Central memory CD8-positive, alpha-beta T cell (primary cell): ENCODE data around the gene TYW1.
"Not testable (repeated sequence)": the region's sequence is repeated elsewhere in the genome, so short reads cannot be mapped to it uniquely, and the experiment has no call there.

Experiments
- ATAC-seq: fragments of 150-1000 bp; cut with Tn5 transposase; replicated peaks from 2 replicates; pipeline ENCODE4 v1.10.0; 2022; ENCODE audit warnings: mild to moderate bottlenecking, moderate FRiP score, moderate number of reproducible peaks; ENCODE audit not compliant: poor library complexity, severe bottlenecking; ENCODE audit errors: extremely low read depth
- DNase-seq, 2 donors: peaks; one replicate each; pipeline ENCODE4 v3.0.0; 2021; ENCODE audit warnings: low spot score in 2 of 2
- H3K27ac Mint-ChIP-seq: one replicate; pipeline ENCODE4 v1.8.0; 2022; ENCODE audit warnings: low read depth, mild to moderate bottlenecking, moderate library complexity, mixed read lengths
- H3K27me3 Mint-ChIP-seq: one replicate; pipeline ENCODE4 v1.8.0; 2022; ENCODE audit warnings: mixed read lengths
- H3K36me3 Mint-ChIP-seq: one replicate; pipeline ENCODE4 v1.8.0; 2022; ENCODE audit warnings: mild to moderate bottlenecking, moderate library complexity, mixed read lengths; ENCODE audit not compliant: insufficient read depth
- H3K4me1 Mint-ChIP-seq: one replicate; pipeline ENCODE4 v1.8.0; 2022; ENCODE audit warnings: mixed read lengths
- H3K4me3 Mint-ChIP-seq: one replicate; pipeline ENCODE4 v1.8.0; 2022; ENCODE audit warnings: mild to moderate bottlenecking, moderate library complexity, mixed read lengths
- H3K9me3 Mint-ChIP-seq: one replicate; pipeline ENCODE4 v1.8.0; 2022; ENCODE audit warnings: mixed read lengths

TYW1 gene

DNA sequence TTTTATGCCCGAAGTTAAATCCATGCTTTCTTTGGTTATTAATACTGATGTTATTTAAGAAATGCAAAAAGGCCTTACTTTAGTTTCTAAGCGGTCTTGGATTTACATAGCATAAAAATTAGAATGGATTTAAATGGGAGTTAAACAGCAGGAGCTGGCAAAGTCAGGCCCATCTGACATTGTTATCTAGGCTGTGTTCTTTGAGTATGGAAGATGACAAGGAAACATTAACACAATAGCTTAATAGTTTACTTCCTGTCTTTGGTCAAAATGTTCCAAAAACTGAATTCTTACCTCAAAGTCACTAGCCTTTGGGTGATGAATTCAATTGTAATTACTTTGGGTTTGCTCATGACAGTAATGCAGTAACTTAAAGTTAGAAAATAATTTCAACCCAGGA lies 123.9 kb downstream of the TYW1 start:
- H3K36me3 Mint-ChIP-seq: peaks cover 32% of the 10 kb centered on the region
- not testable (repeated sequence) for ATAC-seq, H3K4me1 Mint-ChIP-seq, H3K4me3 Mint-ChIP-seq, H3K27me3 Mint-ChIP-seq, DNase-seq, H3K9me3 Mint-ChIP-seq
- peak overlapping the region; percentile 29 for H3K27ac Mint-ChIP-seq

DNA sequence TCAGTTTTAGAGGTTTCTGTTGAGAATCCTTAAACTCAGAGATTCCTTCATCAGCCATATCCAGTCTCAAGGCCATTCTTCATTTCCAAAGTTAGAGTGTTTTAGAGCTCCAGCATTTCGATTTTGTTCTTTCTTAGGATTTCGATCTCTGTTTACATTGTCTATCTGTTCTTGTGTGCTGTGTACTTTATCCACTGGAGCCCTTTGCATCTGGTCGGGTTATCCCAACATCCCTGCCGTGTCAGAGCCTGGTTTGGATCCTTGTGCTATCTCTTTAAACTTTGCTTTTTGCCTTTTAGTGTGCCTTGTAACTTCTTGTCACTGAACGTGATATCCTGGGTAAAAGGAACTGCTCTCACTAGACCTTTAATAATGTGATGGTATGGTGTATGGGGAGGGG lies 131.6 kb downstream of the TYW1 start:
- peak overlapping the region; percentile 65 for H3K4me3 Mint-ChIP-seq
- H3K4me1 Mint-ChIP-seq: peaks cover 27% of the 10 kb centered on the region
- H3K9me3 Mint-ChIP-seq, ATAC-seq, H3K36me3 Mint-ChIP-seq, H3K27me3 Mint-ChIP-seq, DNase-seq: not testable (repeated sequence)
- peak overlapping the region; percentile 93 for H3K27ac Mint-ChIP-seq

DNA sequence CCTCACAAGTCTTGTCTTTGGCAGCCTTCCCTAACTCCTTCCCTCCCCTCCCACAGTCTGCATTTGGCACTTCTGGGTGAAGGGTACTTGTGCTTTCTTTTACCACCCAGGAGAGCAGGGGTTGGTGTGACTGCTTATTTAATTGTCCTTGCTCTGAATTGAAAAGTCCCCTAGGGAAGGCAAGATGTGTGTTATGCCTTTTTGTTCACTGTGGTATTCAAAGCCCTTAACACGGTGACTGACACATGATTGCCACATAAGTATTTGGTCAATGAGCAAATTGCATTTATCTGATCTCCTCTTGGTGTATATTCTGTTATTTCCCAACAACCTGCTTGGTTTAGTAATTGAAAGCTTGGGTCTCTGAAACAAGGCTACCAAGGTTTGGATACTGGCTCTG lies 134.1 kb downstream of the TYW1 start:
- H3K36me3 Mint-ChIP-seq, ATAC-seq: not testable (repeated sequence)
- H3K27ac Mint-ChIP-seq: peak overlapping the region; percentile 93

DNA sequence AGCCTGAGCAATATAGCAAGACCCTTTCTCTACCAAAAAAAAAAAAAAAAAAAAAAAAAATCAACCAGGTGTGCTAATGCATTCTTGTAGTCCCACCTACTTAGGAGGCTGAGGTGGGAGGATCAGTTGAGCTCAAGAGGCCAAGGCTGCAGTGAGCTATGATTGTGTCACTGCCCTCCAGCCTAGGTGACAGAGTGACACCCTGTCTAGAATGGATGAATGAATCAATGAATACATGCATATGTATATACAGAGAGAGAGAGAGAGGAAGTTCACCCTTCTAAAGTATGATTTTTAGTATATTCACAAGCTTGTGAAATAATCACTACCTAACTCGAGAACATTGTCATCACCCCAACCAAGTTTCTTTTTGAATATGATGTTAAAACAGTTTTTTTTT lies 138.3 kb downstream of the TYW1 start:
- H3K36me3 Mint-ChIP-seq, ATAC-seq, DNase-seq, H3K27ac Mint-ChIP-seq, H3K4me1 Mint-ChIP-seq, H3K9me3 Mint-ChIP-seq, H3K4me3 Mint-ChIP-seq, H3K27me3 Mint-ChIP-seq: not testable (repeated sequence)

More for the DNA sequence above, 134.1 kb downstream of the TYW1 start:
- H3K9me3 Mint-ChIP-seq, H3K4me3 Mint-ChIP-seq, H3K27me3 Mint-ChIP-seq, DNase-seq: not testable (repeated sequence)
- peaks cover 27% of the 10 kb centered on the region for H3K4me1 Mint-ChIP-seq

DNA sequence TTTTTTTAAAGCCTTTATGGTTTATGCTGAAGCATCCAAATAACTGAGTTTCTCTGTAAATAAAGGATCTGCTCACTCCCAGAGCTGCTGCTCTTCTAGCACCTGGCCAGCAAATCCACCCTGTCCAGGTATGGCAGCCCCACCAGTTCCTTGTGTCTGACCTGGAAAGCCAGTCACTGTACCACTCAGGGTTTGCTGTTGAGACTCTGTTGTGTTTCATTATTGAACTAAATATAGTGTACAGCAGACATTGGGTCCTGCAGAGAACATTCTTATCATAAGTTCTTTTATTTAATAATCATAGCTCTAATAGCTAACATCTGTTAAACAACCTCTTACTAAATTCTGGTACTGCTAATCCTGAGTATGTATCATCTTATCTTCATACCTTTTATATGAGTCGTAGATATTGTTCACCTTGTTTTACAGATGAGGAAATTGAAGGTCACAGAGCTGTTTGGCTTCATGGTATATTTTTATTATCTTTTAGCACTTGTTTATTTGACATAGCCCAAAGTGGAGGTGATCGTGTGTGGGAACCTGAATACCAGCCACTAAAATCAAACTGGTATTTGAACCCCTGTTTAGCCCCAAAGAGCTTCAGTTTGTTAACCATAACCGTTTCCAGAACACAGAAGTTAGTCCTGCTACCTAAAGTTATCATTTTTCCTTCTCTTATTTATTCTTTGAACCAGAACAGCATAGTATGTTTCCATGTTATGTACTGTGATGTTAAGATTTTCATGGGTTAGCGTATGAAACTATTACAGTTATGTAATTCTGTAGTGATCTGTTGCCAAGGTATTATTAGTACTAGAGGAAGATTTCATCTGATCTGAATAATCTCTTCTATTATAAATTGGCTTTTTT lies 139.2 kb downstream of the TYW1 start:
- not testable (repeated sequence) for DNase-seq, ATAC-seq, H3K36me3 Mint-ChIP-seq, H3K27me3 Mint-ChIP-seq, H3K9me3 Mint-ChIP-seq, H3K27ac Mint-ChIP-seq, H3K4me1 Mint-ChIP-seq, H3K4me3 Mint-ChIP-seq

DNA sequence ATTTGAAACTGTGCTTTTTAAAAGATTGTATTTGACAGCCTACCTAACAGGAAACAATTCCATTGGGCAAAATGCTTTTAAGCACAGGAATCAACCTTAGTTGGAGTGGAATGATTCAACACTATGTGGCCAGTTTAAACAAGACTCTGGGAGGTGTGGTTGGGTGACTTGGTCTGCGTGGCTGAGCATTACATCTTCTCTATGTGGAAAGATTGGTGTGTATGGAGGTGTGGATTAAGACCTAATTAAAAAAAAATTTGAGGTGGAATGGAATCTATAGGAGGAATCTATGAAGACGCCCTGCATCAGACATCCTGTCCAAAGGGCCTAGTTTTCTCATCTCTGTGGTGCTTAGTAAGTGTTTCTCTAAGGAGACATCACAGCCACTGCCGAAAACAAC lies 140.9 kb downstream of the TYW1 start:
- not testable (repeated sequence) for ATAC-seq, H3K27ac Mint-ChIP-seq, H3K4me1 Mint-ChIP-seq

DNA sequence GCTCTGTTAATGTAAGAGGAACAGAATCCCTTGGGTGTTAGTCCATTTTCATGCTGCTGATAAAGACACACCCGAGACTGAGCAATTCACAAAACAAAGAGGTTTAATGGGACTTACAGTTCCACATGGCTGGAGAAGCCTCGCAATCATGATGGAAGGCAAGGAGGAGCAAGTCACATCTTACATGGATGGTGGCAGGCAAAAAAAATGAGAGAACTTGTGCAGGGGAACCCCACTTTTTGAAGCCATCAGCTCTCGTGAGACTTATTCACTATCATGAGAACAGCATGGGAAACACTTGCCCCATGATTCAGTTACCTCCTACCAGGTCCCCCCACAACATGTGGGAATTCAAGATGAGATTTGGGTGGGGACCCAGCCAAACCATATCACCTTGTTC lies 143.2 kb downstream of the TYW1 start:
- not testable (repeated sequence) for H3K9me3 Mint-ChIP-seq, H3K4me3 Mint-ChIP-seq, DNase-seq, ATAC-seq, H3K4me1 Mint-ChIP-seq, H3K27me3 Mint-ChIP-seq, H3K27ac Mint-ChIP-seq, H3K36me3 Mint-ChIP-seq

More for the DNA sequence above, 140.9 kb downstream of the TYW1 start:
- H3K9me3 Mint-ChIP-seq, DNase-seq, H3K27me3 Mint-ChIP-seq, H3K4me3 Mint-ChIP-seq, H3K36me3 Mint-ChIP-seq: not testable (repeated sequence)

DNA sequence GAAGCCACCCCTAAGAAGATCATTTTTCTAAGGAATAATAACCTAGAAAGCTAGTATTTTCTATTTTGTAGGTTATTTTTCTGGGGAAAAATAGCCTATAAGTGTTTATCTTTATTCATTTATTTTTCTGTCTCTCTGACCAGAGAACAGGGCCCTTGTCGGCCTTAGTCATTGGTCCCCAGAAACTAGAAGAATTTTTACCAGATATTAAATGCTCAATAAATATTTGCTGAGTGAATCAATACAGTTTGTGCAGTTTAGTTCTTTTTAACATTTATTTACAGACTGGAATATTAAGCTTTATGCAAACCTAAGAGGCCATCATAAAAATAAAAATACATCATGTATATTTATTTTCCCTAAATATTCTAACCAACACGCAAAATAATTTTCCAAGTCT lies 144.4 kb downstream of the TYW1 start:
- H3K4me1 Mint-ChIP-seq, H3K27me3 Mint-ChIP-seq, DNase-seq, H3K9me3 Mint-ChIP-seq, H3K4me3 Mint-ChIP-seq, ATAC-seq, H3K36me3 Mint-ChIP-seq: not testable (repeated sequence)
- H3K27ac Mint-ChIP-seq: peak overlapping the region; percentile 34

DNA sequence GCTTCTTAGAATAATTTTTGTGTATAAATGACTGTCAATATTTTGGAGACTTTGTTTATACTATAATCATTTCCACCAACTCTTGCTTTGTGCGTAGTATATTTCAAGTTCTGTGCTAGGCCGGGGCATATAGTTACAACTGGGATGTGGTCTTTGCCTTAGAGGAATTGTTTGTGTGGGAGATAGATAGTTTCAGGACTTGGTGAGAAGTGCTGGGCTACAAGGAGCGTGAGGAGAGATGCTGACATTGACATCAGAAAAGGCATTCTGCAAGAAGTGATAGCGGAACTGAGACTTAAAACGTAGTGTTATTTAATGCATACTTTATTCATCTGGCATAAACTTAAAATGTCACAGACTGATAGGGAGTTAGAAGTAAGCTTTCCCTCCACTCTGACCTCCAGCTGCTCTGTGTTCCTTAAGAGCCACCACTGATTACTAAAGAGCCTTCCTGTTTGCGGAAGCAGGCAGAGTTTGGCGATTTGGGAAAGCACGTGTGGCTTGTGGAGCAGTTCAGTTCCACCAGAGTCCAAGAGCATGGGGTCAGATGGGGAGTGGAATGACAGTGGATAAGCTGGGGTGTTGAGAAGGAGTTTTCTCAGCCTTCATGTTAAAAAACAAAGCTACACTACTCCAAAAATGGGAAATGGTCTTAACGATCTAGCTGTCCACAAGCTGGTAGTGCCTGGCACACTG lies 146.6 kb downstream of the TYW1 start:
- H3K27ac Mint-ChIP-seq, DNase-seq, ATAC-seq, H3K36me3 Mint-ChIP-seq, H3K4me1 Mint-ChIP-seq, H3K4me3 Mint-ChIP-seq, H3K27me3 Mint-ChIP-seq, H3K9me3 Mint-ChIP-seq: not testable (repeated sequence)

DNA sequence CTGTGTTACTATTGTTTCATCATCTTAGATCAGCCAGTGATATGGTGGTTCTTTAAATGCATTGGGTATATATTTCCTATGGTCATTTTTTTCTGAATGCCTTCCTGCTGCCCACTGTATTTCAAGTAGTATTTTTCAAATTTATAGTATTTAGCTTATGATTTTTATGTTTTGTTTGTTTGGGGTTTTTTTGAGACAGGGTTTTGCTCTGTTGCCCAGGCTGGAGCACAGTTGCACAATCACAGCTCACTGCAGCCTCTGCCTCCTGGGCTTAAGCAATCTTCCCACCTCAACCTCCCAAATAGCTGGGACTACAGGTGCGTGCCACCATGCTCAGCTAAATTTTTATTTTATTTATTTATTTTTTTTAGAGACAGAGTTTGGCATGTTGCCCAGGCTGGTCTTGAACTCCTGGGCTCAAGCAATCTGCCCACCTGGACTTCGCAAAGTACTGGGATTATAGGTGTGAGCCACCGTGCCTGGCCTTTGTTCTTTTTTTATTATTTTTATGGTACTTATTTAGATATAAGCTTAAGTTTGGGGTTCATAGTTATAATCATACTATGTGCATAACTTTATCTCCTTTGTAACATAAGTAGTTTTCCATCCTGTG lies 149.1 kb downstream of the TYW1 start:
- H3K27ac Mint-ChIP-seq, H3K4me1 Mint-ChIP-seq, H3K27me3 Mint-ChIP-seq, H3K4me3 Mint-ChIP-seq, DNase-seq, ATAC-seq, H3K9me3 Mint-ChIP-seq, H3K36me3 Mint-ChIP-seq: not testable (repeated sequence)

DNA sequence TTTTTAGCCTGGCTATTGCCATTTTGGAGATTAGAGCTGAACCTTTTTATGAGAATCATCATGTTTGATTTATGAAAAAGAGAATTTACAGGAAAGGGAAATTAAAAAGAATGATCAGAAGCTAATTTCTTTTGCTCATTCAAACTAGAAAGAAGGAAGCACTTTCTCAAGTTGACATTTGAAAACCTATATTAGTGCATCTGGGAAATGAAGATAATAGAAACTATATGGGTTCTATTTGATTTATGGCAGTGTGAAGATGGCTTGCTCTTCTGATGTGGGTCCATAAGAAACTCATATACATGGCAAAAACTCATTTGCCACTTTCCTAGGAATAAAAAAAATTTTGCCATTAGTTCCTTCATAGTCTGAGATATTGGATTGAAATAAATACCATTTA lies 152.5 kb downstream of the TYW1 start:
- not testable (repeated sequence) for ATAC-seq, H3K27ac Mint-ChIP-seq, H3K27me3 Mint-ChIP-seq, H3K36me3 Mint-ChIP-seq, H3K4me1 Mint-ChIP-seq, DNase-seq, H3K4me3 Mint-ChIP-seq, H3K9me3 Mint-ChIP-seq

DNA sequence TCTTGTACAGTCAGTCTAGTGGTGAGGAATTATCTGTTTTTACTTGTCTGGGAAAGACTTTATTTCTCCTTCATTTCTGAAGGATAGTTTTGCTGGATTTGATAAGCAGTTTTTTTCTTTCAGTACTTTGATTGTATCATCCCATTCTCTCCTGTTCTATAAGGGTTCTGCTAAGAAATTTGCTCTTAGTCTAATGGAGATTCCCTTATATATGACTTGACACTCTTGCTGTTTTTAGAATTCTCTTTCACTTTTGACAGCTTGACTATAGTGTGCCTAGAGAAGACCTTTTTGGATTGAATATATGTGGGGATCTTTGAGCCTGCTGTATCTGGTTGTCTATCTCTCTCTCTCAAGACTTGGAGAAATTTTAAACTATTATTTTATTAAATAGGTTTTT lies 157.7 kb downstream of the TYW1 start:
- not testable (repeated sequence) for H3K36me3 Mint-ChIP-seq, DNase-seq, H3K27ac Mint-ChIP-seq, ATAC-seq, H3K4me3 Mint-ChIP-seq, H3K27me3 Mint-ChIP-seq, H3K9me3 Mint-ChIP-seq
- H3K4me1 Mint-ChIP-seq: peaks cover 14% of the 10 kb centered on the region

DNA sequence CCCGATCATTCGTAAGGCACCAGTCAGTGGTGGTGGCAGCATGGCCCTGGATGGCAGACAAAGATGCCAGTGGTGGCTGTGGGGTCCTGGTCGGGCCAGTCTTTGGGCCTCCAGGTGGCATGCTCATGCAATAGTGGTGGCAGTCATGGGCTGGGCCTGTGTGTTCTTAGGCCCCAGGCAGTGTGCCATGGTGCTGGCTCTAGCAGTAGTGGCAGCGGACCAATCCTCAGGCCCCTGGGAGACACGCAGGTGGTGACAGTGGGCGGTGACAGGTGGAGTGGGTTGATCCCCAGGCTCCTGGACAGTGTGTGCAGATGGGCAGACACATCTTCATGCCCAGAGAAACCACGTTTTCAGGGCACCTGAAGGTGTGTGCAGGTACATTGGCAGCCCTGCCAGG lies 159.4 kb downstream of the TYW1 start:
- H3K4me3 Mint-ChIP-seq, ATAC-seq, H3K36me3 Mint-ChIP-seq, DNase-seq, H3K9me3 Mint-ChIP-seq, H3K27me3 Mint-ChIP-seq: not testable (repeated sequence)
- H3K4me1 Mint-ChIP-seq: peaks cover 14% of the 10 kb centered on the region
- peak overlapping the region; percentile 57 for H3K27ac Mint-ChIP-seq
